CD4-positive, alpha-beta T cell (primary cell): Measurements from ENCODE around the gene SKAP1. TPM values are rescaled to one million over a fixed set of nuclear protein-coding genes. Genes with fewer than 3 reads are reported as not detected.
"Not testable (repeated sequence)": the region's sequence is repeated elsewhere in the genome, so short reads cannot be mapped to it uniquely, and the experiment has no call there.

Experiments
- ATAC-seq: fragments of 200-7000 bp; cut with Tn5 transposase; one replicate; pipeline ENCODE4 v1.10.0; 2022; ENCODE audit warnings: mild to moderate bottlenecking; ENCODE audit not compliant: poor library complexity
- CTCF ChIA-PET: fragments of 350-600 bp; sonication (Branson Sonifier 250); formaldehyde crosslinking; loops from one replicate; lab custom pipeline; 2021; ENCODE audit warnings: antibody characterized with exemption, inconsistent platforms; lab: Charles Lee
- POLR2A ChIA-PET: fragments of 350-600 bp; sonication (Branson Sonifier 250); formaldehyde crosslinking; loops from one replicate; lab custom pipeline; 2021; ENCODE audit warnings: antibody characterized with exemption, inconsistent platforms; lab: Charles Lee
- DNase-seq, 14 experiments: peaks; one replicate each; pipeline ENCODE4 v3.0.0-alpha.2; 2013 to 2020; ENCODE audit warnings: mixed read lengths in 2 of 14
- H3K27ac ChIP-seq, 2 donors: one replicate each; pipeline versions ENCODE4 v1.5.1 to v1.7.0; 2013; ENCODE audit warnings: low read length in 2 of 2, low read depth in 1 of 2, mild to moderate bottlenecking in 1 of 2
- H3K27me3 ChIP-seq, 2 experiments: 1 replicate in 1 of 2; 2 replicates in 1 of 2; pipeline versions ENCODE4 v1.6.1 to v1.7.0; 2013; ENCODE audit warnings: low read length in 2 of 2, control low read depth in 1 of 2, mild to moderate bottlenecking in 1 of 2, moderate library complexity in 1 of 2; ENCODE audit not compliant: insufficient read depth in 2 of 2, control insufficient read depth in 1 of 2
- H3K36me3 ChIP-seq: one replicate; pipeline ENCODE4 v1.6.1; 2013; ENCODE audit warnings: low read length, control low read depth; ENCODE audit not compliant: insufficient read depth
- H3K4me1 ChIP-seq: one replicate; pipeline ENCODE4 v1.6.1; 2013; ENCODE audit warnings: low read length, control low read depth; ENCODE audit not compliant: insufficient read depth
- H3K4me3 ChIP-seq: one replicate; pipeline ENCODE4 v1.5.1; 2013; ENCODE audit warnings: mild to moderate bottlenecking, low read length, moderate library complexity
- H3K9me3 ChIP-seq, 2 experiments: 1 replicate in 1 of 2; 2 replicates in 1 of 2; pipeline versions ENCODE4 v1.6.1 to v1.7.0; 2013; ENCODE audit warnings: low read length in 2 of 2, mild to moderate bottlenecking in 2 of 2, control low read depth in 1 of 2, moderate library complexity in 1 of 2; ENCODE audit not compliant: control insufficient read depth in 1 of 2, insufficient read depth in 1 of 2
- H3K27ac Mint-ChIP-seq: one replicate; pipeline ENCODE4 v1.8.0; 2020; ENCODE audit warnings: mixed read lengths
- H3K27me3 Mint-ChIP-seq: one replicate; pipeline ENCODE4 v1.8.0; 2021; ENCODE audit warnings: mixed read lengths
- H3K36me3 Mint-ChIP-seq: one replicate; pipeline ENCODE4 v1.8.0; 2021; ENCODE audit warnings: low read depth, mixed read lengths
- H3K4me1 Mint-ChIP-seq: one replicate; pipeline ENCODE4 v1.8.0; 2021; ENCODE audit warnings: low read depth, mixed read lengths
- H3K4me3 Mint-ChIP-seq: one replicate; pipeline ENCODE4 v1.8.0; 2020; ENCODE audit warnings: mild to moderate bottlenecking, mixed read lengths
- H3K9me3 Mint-ChIP-seq: one replicate; pipeline ENCODE4 v1.8.0; 2020; ENCODE audit warnings: mixed read lengths
- intact Hi-C, 2 experiments: fragments of 100-400 bp; cut with DNase I in 1 of 2; cut with micrococcal nuclease in 1 of 2; formaldehyde crosslinking; loops; one replicate each; pipeline versions ENCODE4 v1.15.1 to v1.9.0; 2023 to 2025; cut with DNase I, micrococcal nuclease
- total RNA-seq, 174 experiments: library from RNA in 2 of 174; stranded (reverse) in 2 of 174; gene quantifications; one replicate each; pipeline ENCODE4 v1.2.3 and lab custom pipeline; 2021 to 2026
- TF ChIP-seq, protein P1 (sequence below): fragments of 200-600 bp; IDR thresholded peaks from one replicate; pipeline ENCODE4 v1.8.0; 2022; ENCODE audit warnings: antibody characterized with exemption, mild to moderate bottlenecking

SKAP1 gene
- total RNA-seq, 2 experiments from 2014 or later, result 92.0 to 95.1 TPM

GRCh38 chr17:48427598-48427997 is 2.4 kb downstream of the SKAP1 start:
- H3K4me3 Mint-ChIP-seq, result peak overlapping the region; percentile 92
- peak overlapping the region; percentile 90 for H3K4me3 ChIP-seq
- H3K27me3 ChIP-seq, result no peaks in the 10 kb centered on the region
- CTCF ChIA-PET, result interaction anchor here (1.0 to 1.7 kb wide), 4 partner anchors 10 to 76 kb away, joined by 3 to 7 read pairs (median 4); no protein-coding TSS in a partner anchor
- no peaks in the 10 kb centered on the region for H3K36me3 ChIP-seq
- H3K9me3 Mint-ChIP-seq, result no peaks in the 10 kb centered on the region
- peak in 13 of 14 experiments; percentile 29 to 89 (median 55) for DNase-seq
- H3K4me1 ChIP-seq, result peaks cover 45% of the 10 kb centered on the region
- no peaks in the 10 kb centered on the region for H3K27me3 Mint-ChIP-seq
- peak overlapping the region; percentile 88 to 95 for H3K27ac ChIP-seq
- H3K27ac Mint-ChIP-seq, result peak overlapping the region; percentile 93
- intact Hi-C loops, result loop anchor here (1.0 to 2.0 kb wide), 3 partner anchors 13 to 26 kb away; no protein-coding TSS in a partner anchor
- no peaks in the 10 kb centered on the region for H3K9me3 ChIP-seq
- TF ChIP-seq, protein P1, sequence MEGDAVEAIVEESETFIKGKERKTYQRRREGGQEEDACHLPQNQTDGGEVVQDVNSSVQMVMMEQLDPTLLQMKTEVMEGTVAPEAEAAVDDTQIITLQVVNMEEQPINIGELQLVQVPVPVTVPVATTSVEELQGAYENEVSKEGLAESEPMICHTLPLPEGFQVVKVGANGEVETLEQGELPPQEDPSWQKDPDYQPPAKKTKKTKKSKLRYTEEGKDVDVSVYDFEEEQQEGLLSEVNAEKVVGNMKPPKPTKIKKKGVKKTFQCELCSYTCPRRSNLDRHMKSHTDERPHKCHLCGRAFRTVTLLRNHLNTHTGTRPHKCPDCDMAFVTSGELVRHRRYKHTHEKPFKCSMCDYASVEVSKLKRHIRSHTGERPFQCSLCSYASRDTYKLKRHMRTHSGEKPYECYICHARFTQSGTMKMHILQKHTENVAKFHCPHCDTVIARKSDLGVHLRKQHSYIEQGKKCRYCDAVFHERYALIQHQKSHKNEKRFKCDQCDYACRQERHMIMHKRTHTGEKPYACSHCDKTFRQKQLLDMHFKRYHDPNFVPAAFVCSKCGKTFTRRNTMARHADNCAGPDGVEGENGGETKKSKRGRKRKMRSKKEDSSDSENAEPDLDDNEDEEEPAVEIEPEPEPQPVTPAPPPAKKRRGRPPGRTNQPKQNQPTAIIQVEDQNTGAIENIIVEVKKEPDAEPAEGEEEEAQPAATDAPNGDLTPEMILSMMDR, result no peak
- POLR2A ChIA-PET, result interaction anchor here (0.9 to 6.3 kb wide), 7 partner anchors 10 to 76 kb away, joined by 3 to 66 read pairs (median 11); no protein-coding TSS in a partner anchor
- H3K36me3 Mint-ChIP-seq, result peaks cover 41% of the 10 kb centered on the region
- H3K4me1 Mint-ChIP-seq, result peaks cover 86% of the 10 kb centered on the region
- ATAC-seq, result peak; percentile 77

GRCh38 chr17:48426761-48427500 is 3.1 kb downstream of the SKAP1 start:
- intact Hi-C loops, result loop anchor here (1.0 to 2.0 kb wide), 3 partner anchors 14 to 26 kb away; no protein-coding TSS in a partner anchor
- peak overlapping the region; percentile 58 for H3K4me3 Mint-ChIP-seq
- Histone ChIP-seq H3K27me3 (no peaks in the 10 kb centered on the region), H3K4me1 (peaks cover 46% of the 10 kb centered on the region), H3K27ac (peak overlapping the region; percentile 25 to 48), H3K4me3 (peak overlapping the region; percentile 90), H3K9me3 (no peaks in the 10 kb centered on the region), H3K36me3 (no peaks in the 10 kb centered on the region)
- ChIA-PET POLR2A (interaction anchor here (0.6 to 1.8 kb wide), 4 partner anchors 10 to 27 kb away, joined by 3 to 7 read pairs (median 5); no protein-coding TSS in a partner anchor), CTCF (no interaction called here)
- H3K36me3 Mint-ChIP-seq, result peaks cover 42% of the 10 kb centered on the region
- DNase-seq (no peak), ATAC-seq (no peak)
- peaks cover 89% of the 10 kb centered on the region for H3K4me1 Mint-ChIP-seq
- TF ChIP-seq, protein P1, result no peak
- no peaks in the 10 kb centered on the region for H3K27me3 Mint-ChIP-seq
- H3K27ac Mint-ChIP-seq, result peak overlapping the region; percentile 93
- no peaks in the 10 kb centered on the region for H3K9me3 Mint-ChIP-seq

DNA sequence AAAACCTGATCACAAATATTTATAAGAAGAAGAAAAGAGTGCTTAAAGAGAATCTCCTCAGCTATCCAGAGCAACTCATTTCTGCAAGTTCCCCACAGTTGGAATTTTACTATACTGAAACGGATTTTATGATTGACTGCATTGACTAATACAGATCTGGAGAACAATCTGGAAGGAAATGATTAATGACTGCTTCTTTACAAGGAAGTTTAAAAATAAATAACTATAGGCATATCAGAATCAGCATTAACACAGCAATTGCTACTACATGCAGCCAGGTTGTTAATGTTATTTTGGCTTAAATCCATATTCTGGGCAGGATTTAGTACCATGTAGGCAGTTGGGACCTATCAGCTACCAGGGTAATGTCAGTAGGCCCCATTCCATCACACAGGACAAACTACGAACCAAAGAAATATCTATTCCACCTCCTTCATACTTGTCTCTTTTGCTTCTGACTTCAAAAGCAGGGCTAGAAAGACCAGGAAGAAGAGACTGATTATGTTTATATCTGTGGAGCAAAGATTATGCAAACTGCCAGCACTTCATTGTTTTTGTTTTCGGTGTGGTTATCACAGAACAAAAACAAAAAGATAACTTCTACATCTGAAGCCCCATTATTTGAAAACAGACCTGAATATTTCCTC is 3.9 kb downstream of the SKAP1 start:
- TF ChIP-seq, protein P1, result no peak
- Histone ChIP-seq H3K27ac (peak overlapping the region; percentile 6 to 48), H3K9me3 (no peaks in the 10 kb centered on the region), H3K4me3 (peak overlapping the region; percentile 90), H3K27me3 (no peaks in the 10 kb centered on the region), H3K4me1 (peaks cover 45% of the 10 kb centered on the region), H3K36me3 (peaks cover under 1% of the 10 kb centered on the region)
- no peaks in the 10 kb centered on the region for H3K9me3 Mint-ChIP-seq
- H3K27ac Mint-ChIP-seq, result peak overlapping the region; percentile 93
- H3K36me3 Mint-ChIP-seq, result peaks cover 50% of the 10 kb centered on the region
- ATAC-seq, result no peak
- ChIA-PET POLR2A (interaction anchor here (0.6 to 1.8 kb wide), 4 partner anchors 9 to 28 kb away, joined by 3 to 7 read pairs (median 5); no protein-coding TSS in a partner anchor), CTCF (interaction anchor here (3.1 kb wide), 1 partner anchor 13 kb away, joined by 8 read pairs; no protein-coding TSS in a partner anchor)
- no peak for DNase-seq
- peaks cover 88% of the 10 kb centered on the region for H3K4me1 Mint-ChIP-seq
- H3K4me3 Mint-ChIP-seq, result peak overlapping the region; percentile 58
- intact Hi-C loops, result loop anchor here in 1 of 2 experiments (2.0 kb wide), 1 partner anchor 15 kb away; no protein-coding TSS in a partner anchor
- no peaks in the 10 kb centered on the region for H3K27me3 Mint-ChIP-seq

- H3K4me1 ChIP-seq, result peaks cover 50% of the 10 kb centered on the region
- H3K27me3 Mint-ChIP-seq, intact Hi-C loops: not testable (repeated sequence)
These were observed 8.0 kb downstream of the SKAP1 start for GRCh38 chr17:48422060-48422459.

More at GRCh38 chr17:48422060-48422459, 8.0 kb downstream of the SKAP1 start:
- H3K9me3 Mint-ChIP-seq, ATAC-seq, H3K27me3 ChIP-seq, H3K4me3 ChIP-seq, DNase-seq, H3K27ac ChIP-seq, H3K9me3 ChIP-seq, H3K4me3 Mint-ChIP-seq, H3K36me3 ChIP-seq: not testable (repeated sequence)
- Mint-ChIP-seq H3K4me1 (peaks cover 87% of the 10 kb centered on the region), H3K27ac (peak overlapping the region; percentile 74), H3K36me3 (peaks cover 58% of the 10 kb centered on the region)
- ChIA-PET CTCF (interaction anchor here (1.1 to 1.6 kb wide), 4 partner anchors 9 to 173 kb away, joined by 3 read pairs; no protein-coding TSS in a partner anchor), POLR2A (interaction anchor here (1.4 kb wide), 1 partner anchor 32 kb away, joined by 3 read pairs; no protein-coding TSS in a partner anchor)
